K562 (cell line): Measurements from ENCODE around the gene CHAF1A. TPM values are rescaled to one million over a fixed set of nuclear protein-coding genes. Genes with fewer than 3 reads are reported as not detected.

Experiments used
- ATAC-seq: fragments of 200-7000 bp; cut with Tn5 transposase; 3 replicates; pipeline ENCODE4 v1.9.1; 2020; ENCODE audit warnings: moderate library complexity
- BruUV-seq: library from RNA; stranded (reverse); fragments of 400-500 nt; replicated peaks from 2 replicates; lab custom pipeline; 2021; lab: Mats Ljungman, UMichigan
- CTCF ChIA-PET: fragments of 300-600 bp; formaldehyde crosslinking; extraction: SDS; loops from one replicate; lab custom pipeline; 2021; ENCODE audit warnings: low intra/inter-chr PET ratio; lab: Yijun Ruan, JAX
- POLR2A ChIA-PET: fragments of 300-600, 350-650 bp; sonication (Branson Sonifier 250); formaldehyde crosslinking; extraction: SDS; loops from one replicate; lab custom pipeline; 2021; ENCODE audit warnings: antibody characterized with exemption, inconsistent platforms; lab: Yijun Ruan, JAX
- DNase-seq, 4 experiments: peaks; one replicate each; pipeline versions ENCODE4 v3.0.0 to v3.0.0-alpha.2; 2011 to 2018; ENCODE audit warnings: low spot score in 3 of 4, mixed read lengths in 3 of 4; ENCODE audit errors: extremely low read depth in 1 of 4
- FAIRE-seq: peaks from 2 replicates; lab custom pipeline; 2011; peaks lifted over from hg19 to GRCh38; lab: Jason Lieb, UNC
- H2AFZ ChIP-seq: 2 replicates; pipeline ENCODE4 v1.6.0; 2011; ENCODE audit warnings: low read depth, low read length, control low read depth, inconsistent platforms
- H3K27ac ChIP-seq: fragments of 200-600 bp; 3 replicates; pipeline ENCODE4 v1.8.0; 2011; ENCODE audit warnings: low read depth, mild to moderate bottlenecking, control low read depth, inconsistent platforms, low read length, moderate library complexity, mixed read lengths; ENCODE audit errors: extremely low read depth
- H3K27me3 ChIP-seq, 2 experiments: fragments of 300-600 bp in 1 of 2; 2 replicates in 1 of 2; 3 replicates in 1 of 2; pipeline versions ENCODE4 v1.6.0 to v1.8.0; 2011; ENCODE audit warnings: inconsistent platforms in 2 of 2, low read length in 2 of 2, mild to moderate bottlenecking in 1 of 2, mixed read lengths in 1 of 2, moderate library complexity in 1 of 2; ENCODE audit not compliant: control insufficient read depth in 2 of 2, insufficient read depth in 2 of 2
- H3K36me3 ChIP-seq: fragments of 300-600 bp; 3 replicates; pipeline ENCODE4 v1.8.0; 2011; ENCODE audit warnings: mild to moderate bottlenecking, low read length, inconsistent platforms; ENCODE audit not compliant: control insufficient read depth, insufficient read depth
- H3K4me1 ChIP-seq, 2 experiments: fragments of 200-600 bp in 1 of 2; replicated peaks in 1 of 2; 2 replicates in 1 of 2; 3 replicates in 1 of 2; pipeline versions ENCODE4 v1.5.1 to v1.8.0; 2011; ENCODE audit warnings: inconsistent platforms in 2 of 2, low read length in 2 of 2, mild to moderate bottlenecking in 1 of 2, mixed read lengths in 1 of 2, moderate library complexity in 1 of 2; ENCODE audit not compliant: control insufficient read depth in 2 of 2, insufficient read depth in 2 of 2
- H3K4me2 ChIP-seq: 2 replicates; pipeline ENCODE4 v1.6.1; 2011; ENCODE audit warnings: low read length, control low read depth, inconsistent platforms, mixed read lengths; ENCODE audit not compliant: insufficient read depth
- H3K4me3 ChIP-seq: fragments of 200-600 bp; sonication (generic), shearing (Covaris generic); 2 replicates; pipeline ENCODE4 v1.5.1; 2016; ENCODE audit warnings: control low read depth, inconsistent platforms
- H3K79me2 ChIP-seq: fragments of 200-600 bp; 3 replicates; pipeline ENCODE4 v1.8.0; 2011; ENCODE audit warnings: low read length, inconsistent platforms; ENCODE audit not compliant: control insufficient read depth, insufficient read depth
- H3K9ac ChIP-seq, 2 experiments: 2 replicates each; pipeline versions ENCODE4 v1.6.0 to v1.6.1; 2011; ENCODE audit warnings: low read depth in 2 of 2, low read length in 2 of 2, control low read depth in 1 of 2, inconsistent platforms in 1 of 2, mild to moderate bottlenecking in 1 of 2, mixed read lengths in 1 of 2; ENCODE audit not compliant: insufficient read depth in 1 of 2
- H3K9me1 ChIP-seq: one replicate; pipeline ENCODE4 v1.6.0; 2011; ENCODE audit warnings: inconsistent platforms, mild to moderate bottlenecking, low read length, moderate library complexity; ENCODE audit not compliant: control insufficient read depth, insufficient read depth
- H3K9me3 ChIP-seq: replicated peaks from 2 replicates; pipeline ENCODE4 v1.5.1; 2011; ENCODE audit warnings: low read depth, low read length, inconsistent platforms; ENCODE audit not compliant: control insufficient read depth, insufficient read depth
- H4K20me1 ChIP-seq: replicated peaks from 2 replicates; pipeline ENCODE4 v1.6.1; 2011; ENCODE audit warnings: low read length, inconsistent platforms, mixed read lengths; ENCODE audit not compliant: control insufficient read depth, insufficient read depth
- ARHGAP35 ChIP-seq: fragments of 450-650 bp; IDR thresholded peaks from 2 replicates; pipeline ENCODE4 v1.6.1; 2018; ENCODE audit not compliant: partially characterized antibody
- CBX3 ChIP-seq, 2 experiments: IDR thresholded peaks; 1 replicate in 1 of 2; 2 replicates in 1 of 2; pipeline ENCODE4 v1.6.1; 2012; ENCODE audit warnings: inconsistent platforms in 2 of 2, low read length in 2 of 2, borderline replicate concordance in 1 of 2, control low read depth in 1 of 2
- MYNN ChIP-seq, 2 experiments: sonication (generic); formaldehyde crosslinking in 1 of 2; IDR thresholded peaks; 2 replicates each; pipeline versions ENCODE4 v1.5.0 to v1.6.1; 2016 to 2020; ENCODE audit warnings: antibody characterized with exemption in 1 of 2, missing genetic modification reagents in 1 of 2
- PML ChIP-seq: IDR thresholded peaks from 2 replicates; pipeline ENCODE4 v1.6.1; 2012; ENCODE audit warnings: low read length, inconsistent platforms
- POLR2A ChIP-seq: fragments of 450-650 bp; conservative IDR thresholded peaks from 2 replicates; pipeline ENCODE4 v1.6.1; 2016
- POLR2G ChIP-seq: fragments of 200-400 bp; formaldehyde crosslinking; IDR thresholded peaks from 2 replicates; pipeline ENCODE4 v1.6.1; 2017; ENCODE audit warnings: low read depth, mild to moderate bottlenecking, antibody characterized with exemption, low read length, moderate library complexity
- SUPT5H ChIP-seq: fragments of 450-650 bp; IDR thresholded peaks from 2 replicates; pipeline ENCODE4 v1.6.1; 2016
- ZBTB17 ChIP-seq: fragments of 450-650 bp; formaldehyde crosslinking; IDR thresholded peaks from 2 replicates; pipeline ENCODE4 v1.4.0; 2020; ENCODE audit warnings: mild to moderate bottlenecking
- WGBS: fragments of 100-300 bp; shearing (Covaris generic); methylation state at CpG from one replicate; pipeline ENCODE4 v1.1.6; 2016; ENCODE audit warnings: low coverage, mixed read lengths; ENCODE audit not compliant: insufficient coverage; ENCODE audit errors: missing lambda C conversion rate; 5-methylcytosine and 5-hydroxymethylcytosine counted together
- in situ Hi-C: fragments of 300-500 bp; cut with MboI; formaldehyde crosslinking; loops from 4 replicates; pipeline ENCODE4 v1.15.0; 2018; ENCODE audit warnings: inconsistent platforms, mixed read lengths
- intact Hi-C: fragments of 100-400 bp; cut with micrococcal nuclease; formaldehyde crosslinking; loops from 2 replicates; pipeline ENCODE4 v1.14.2; 2022
- polyA plus RNA-seq, 8 experiments: library from polyadenylated mRNA; depleted of rRNA in 4 of 8; stranded (reverse) in 5 of 8; unstranded in 3 of 8; fragments of >200 nt; fragmentation: Nextera tagmentation in 2 of 8; fragmentation: Illumina TruSeq in 1 of 8; extraction: Ambion mirVana in 2 of 8; extraction: Trizol in 1 of 8; gene quantifications; 2 replicates each; pipeline versions ENCODE4 v1.2.1 to v1.2.3, GENCODE V29; 2011 to 2014; ENCODE audit warnings: inconsistent platforms in 1 of 8, missing spikeins in 1 of 8
- total RNA-seq, 7 experiments: library from RNA; depleted of rRNA in 6 of 7; stranded (reverse); fragments of >200 nt in 6 of 7; fragmentation: Illumina TruSeq in 2 of 7; extraction: Trizol in 2 of 7; gene quantifications; 2 replicates each; pipeline versions ENCODE4 v1.2.1 to v1.2.3, GENCODE V29; 2011 to 2021; ENCODE audit warnings: low replicate concordance in 1 of 7
- TF ChIP-seq, protein P1 (sequence below): fragments of 450-650 bp; formaldehyde crosslinking; IDR thresholded peaks from 2 replicates; pipeline ENCODE4 v1.4.0; 2020; ENCODE audit warnings: mild to moderate bottlenecking, moderate library complexity

Gene CHAF1A
- total and polyA plus RNA-seq, 9 of the 15 experiments (the other 6 are each of a cell fraction or from before 2014, with no cell fraction given) = 1.6 to 86.9 (median 45.2) TPM

- in situ Hi-C loops (no loop called here), intact Hi-C loops (no loop called here)
- H4K20me1 ChIP-seq = 0 out of 2 replicates have a peak, but pooled peaks cover 4% of the 10 kb centered on the region
- H3K9ac ChIP-seq = peak overlapping the region in 1 of 2 experiments; percentile 73; a peak in 2 of 4 replicates
- H3K4me2 ChIP-seq = no peak overlapping the region
- H3K9me3 ChIP-seq = no peaks in the 10 kb centered on the region
- ATAC-seq (peak; percentile 8; the same call in 2 of the 3 replicates), DNase-seq (no peak), FAIRE-seq (no peak)
- TF ChIP-seq ARHGAP35 (no peak), ZBTB17 (CRISPR knock-in tag) (0 out of 2 replicates have a peak, but pooled peaks have one; percentile 12), POLR2G (peak; percentile 69), POLR2A (peak; percentile 18), PML (0 out of 2 replicates have a peak, but pooled peaks have one; percentile 39), CBX3 (IDR thresholded peaks at IDR 0.05; ENCODE audit: borderline replicate concordance in 1 of 2, low read length in 2 of 2) (no peak), MYNN (IDR thresholded peaks at IDR 0.05) (0 out of 2 replicates have a peak, but pooled peaks have one; percentile 39), MYNN (CRISPR knock-in tag; IDR thresholded peaks at IDR 0.05) (no peak), SUPT5H (peak; percentile 49; the same call in 1 of the 2 replicates)
- TF ChIP-seq, protein P1, sequence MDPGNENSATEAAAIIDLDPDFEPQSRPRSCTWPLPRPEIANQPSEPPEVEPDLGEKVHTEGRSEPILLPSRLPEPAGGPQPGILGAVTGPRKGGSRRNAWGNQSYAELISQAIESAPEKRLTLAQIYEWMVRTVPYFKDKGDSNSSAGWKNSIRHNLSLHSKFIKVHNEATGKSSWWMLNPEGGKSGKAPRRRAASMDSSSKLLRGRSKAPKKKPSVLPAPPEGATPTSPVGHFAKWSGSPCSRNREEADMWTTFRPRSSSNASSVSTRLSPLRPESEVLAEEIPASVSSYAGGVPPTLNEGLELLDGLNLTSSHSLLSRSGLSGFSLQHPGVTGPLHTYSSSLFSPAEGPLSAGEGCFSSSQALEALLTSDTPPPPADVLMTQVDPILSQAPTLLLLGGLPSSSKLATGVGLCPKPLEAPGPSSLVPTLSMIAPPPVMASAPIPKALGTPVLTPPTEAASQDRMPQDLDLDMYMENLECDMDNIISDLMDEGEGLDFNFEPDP = no peak
- H2AFZ ChIP-seq = no peak overlapping the region
- POLR2A ChIA-PET = interaction anchor here (1.0 to 4.8 kb wide), 6 partner anchors 9 to 92 kb away, joined by 3 to 29 read pairs (median 5); partner anchors contain the start of gene MPND
- H3K36me3 ChIP-seq = peaks cover 66% of the 10 kb centered on the region; the same call in 2 of the 3 replicates
- H3K9me1 ChIP-seq = no peaks in the 10 kb centered on the region
- no TSS peak for BruUV-seq
- H3K27me3 ChIP-seq = no peaks in the 10 kb centered on the region
- CTCF ChIA-PET = no interaction called here
- H3K4me3 ChIP-seq = no peak overlapping the region
- WGBS = 86% methylated on average over 23 of the region's 25 CpGs
- no peak overlapping the region for H3K27ac ChIP-seq
- H3K4me1 ChIP-seq = peaks cover 0 to 78% of the 10 kb centered on the region in 2 experiments; a peak in 2 of 5 replicates
- H3K79me2 ChIP-seq = no peaks in the 10 kb centered on the region
These were observed 43.5 kb upstream of the CHAF1A start for GRCh38 chr19:4358709-4359626.
